ENCODE data around the gene RASSF3.

DNA sequence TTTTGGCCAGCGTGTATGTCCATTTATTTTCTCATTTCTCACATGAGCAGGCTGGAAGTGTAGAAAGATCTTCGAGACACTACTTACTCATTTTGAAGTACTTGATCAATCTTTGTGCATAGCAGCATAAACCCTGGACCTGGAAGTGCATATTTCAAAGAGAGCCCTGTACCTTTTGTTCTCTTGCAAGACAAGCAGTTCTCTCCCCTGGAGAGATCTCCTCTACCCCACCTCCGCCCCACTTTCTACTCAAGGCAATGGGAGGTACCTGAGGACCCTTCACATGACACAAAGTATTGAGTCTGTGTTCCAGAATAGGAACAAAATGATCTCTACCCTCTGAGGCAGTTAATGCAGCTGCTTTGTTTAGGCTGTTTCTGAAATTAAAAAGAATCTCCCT, 27.4 kb upstream of the RASSF3 start:
- TF ChIP-seq CTCF (IDR thresholded peaks at IDR 0.05): no peak
- no peak for TF ChIP-seq POLR2AphosphoS5 (IDR thresholded peaks at IDR 0.05; ENCODE audit: low read depth, low read length)
- TF ChIP-seq SIN3A (IDR thresholded peaks at IDR 0.05; ENCODE audit: borderline replicate concordance, insufficient read depth, low read depth, low read length): no peak
- TF ChIP-seq, protein P1, sequence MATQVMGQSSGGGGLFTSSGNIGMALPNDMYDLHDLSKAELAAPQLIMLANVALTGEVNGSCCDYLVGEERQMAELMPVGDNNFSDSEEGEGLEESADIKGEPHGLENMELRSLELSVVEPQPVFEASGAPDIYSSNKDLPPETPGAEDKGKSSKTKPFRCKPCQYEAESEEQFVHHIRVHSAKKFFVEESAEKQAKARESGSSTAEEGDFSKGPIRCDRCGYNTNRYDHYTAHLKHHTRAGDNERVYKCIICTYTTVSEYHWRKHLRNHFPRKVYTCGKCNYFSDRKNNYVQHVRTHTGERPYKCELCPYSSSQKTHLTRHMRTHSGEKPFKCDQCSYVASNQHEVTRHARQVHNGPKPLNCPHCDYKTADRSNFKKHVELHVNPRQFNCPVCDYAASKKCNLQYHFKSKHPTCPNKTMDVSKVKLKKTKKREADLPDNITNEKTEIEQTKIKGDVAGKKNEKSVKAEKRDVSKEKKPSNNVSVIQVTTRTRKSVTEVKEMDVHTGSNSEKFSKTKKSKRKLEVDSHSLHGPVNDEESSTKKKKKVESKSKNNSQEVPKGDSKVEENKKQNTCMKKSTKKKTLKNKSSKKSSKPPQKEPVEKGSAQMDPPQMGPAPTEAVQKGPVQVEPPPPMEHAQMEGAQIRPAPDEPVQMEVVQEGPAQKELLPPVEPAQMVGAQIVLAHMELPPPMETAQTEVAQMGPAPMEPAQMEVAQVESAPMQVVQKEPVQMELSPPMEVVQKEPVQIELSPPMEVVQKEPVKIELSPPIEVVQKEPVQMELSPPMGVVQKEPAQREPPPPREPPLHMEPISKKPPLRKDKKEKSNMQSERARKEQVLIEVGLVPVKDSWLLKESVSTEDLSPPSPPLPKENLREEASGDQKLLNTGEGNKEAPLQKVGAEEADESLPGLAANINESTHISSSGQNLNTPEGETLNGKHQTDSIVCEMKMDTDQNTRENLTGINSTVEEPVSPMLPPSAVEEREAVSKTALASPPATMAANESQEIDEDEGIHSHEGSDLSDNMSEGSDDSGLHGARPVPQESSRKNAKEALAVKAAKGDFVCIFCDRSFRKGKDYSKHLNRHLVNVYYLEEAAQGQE (IDR thresholded peaks at IDR 0.05; ENCODE audit: insufficient read depth in 1 of 2, low read depth in 2 of 2, low read length in 1 of 2): no peak

Data from Panc1 (cell line).